SK-N-SH (cell line): ENCODE results near the gene USHBP1. TPM values are rescaled to one million over a fixed set of nuclear protein-coding genes. Genes with fewer than 3 reads are reported as not detected.

ENCODE experiments used
- CTCF ChIA-PET: fragments of 300-600, 350-600 bp; formaldehyde crosslinking; extraction: SDS; loops from one replicate; lab custom pipeline; 2021; lab: Yijun Ruan, JAX
- POLR2A ChIA-PET: fragments of 350-600 bp; sonication (Branson Sonifier 250); formaldehyde crosslinking; extraction: SDS; loops from one replicate; lab custom pipeline; 2020; ENCODE audit warnings: antibody characterized with exemption, inconsistent platforms; lab: Yijun Ruan, JAX
- DNase-seq: peaks from one replicate; pipeline ENCODE4 v3.0.0; 2012
- H2AFZ ChIP-seq: fragments of 200-600 bp; sonication (generic); 2 replicates; pipeline ENCODE4 v1.8.1; 2016; ENCODE audit warnings: antibody characterized with exemption, mild to moderate bottlenecking, low read depth
- H3F3A ChIP-seq: fragments of 200-600 bp; sonication (generic); replicated peaks from 2 replicates; pipeline ENCODE3; 2016; ENCODE audit warnings: antibody characterized with exemption, mild to moderate bottlenecking; ENCODE audit not compliant: insufficient read depth
- H3K27ac ChIP-seq, 2 experiments: fragments of 200-500 bp in 1 of 2; fragments of 200-600 bp in 1 of 2; sonication (Bioruptor generic) in 1 of 2; sonication (generic), shearing (Covaris generic) in 1 of 2; 2 replicates each; pipeline versions ENCODE4 v1.5.1 to v1.6.1; 2014 to 2016; ENCODE audit warnings: low read depth in 2 of 2, inconsistent platforms in 1 of 2, low read length in 1 of 2, mild to moderate bottlenecking in 1 of 2, mixed read lengths in 1 of 2
- H3K27me3 ChIP-seq: fragments of 200-600 bp; sonication (generic), shearing (Covaris generic); 2 replicates; pipeline ENCODE4 v1.6.1; 2016; ENCODE audit warnings: mixed run types; ENCODE audit not compliant: insufficient read depth
- H3K36me3 ChIP-seq, 2 experiments: fragments of 200-500 bp in 1 of 2; fragments of 200-600 bp in 1 of 2; sonication (Bioruptor generic) in 1 of 2; sonication (generic) in 1 of 2; replicated peaks in 1 of 2; 2 replicates each; pipeline versions ENCODE3 to v1.5.1; 2014 to 2016; ENCODE audit warnings: low read length in 1 of 2, mild to moderate bottlenecking in 1 of 2; ENCODE audit not compliant: insufficient read depth in 2 of 2, control insufficient read depth in 1 of 2
- H3K4me1 ChIP-seq, 2 experiments: fragments of 200-500 bp in 1 of 2; fragments of 200-600 bp in 1 of 2; sonication (Bioruptor generic) in 1 of 2; sonication (generic), shearing (Covaris generic) in 1 of 2; 2 replicates each; pipeline versions ENCODE4 v1.5.1 to v1.6.1; 2014 to 2016; ENCODE audit warnings: low read depth in 1 of 2, low read length in 1 of 2, mixed run types in 1 of 2; ENCODE audit not compliant: insufficient read depth in 2 of 2, control insufficient read depth in 1 of 2
- H3K4me2 ChIP-seq: fragments of 200-600 bp; sonication (generic), shearing (Covaris generic); 2 replicates; pipeline ENCODE4 v1.6.1; 2017; ENCODE audit warnings: mixed run types
- H3K4me3 ChIP-seq, 2 experiments: fragments of 200-500 bp in 1 of 2; fragments of 200-600 bp in 1 of 2; sonication (Bioruptor generic) in 1 of 2; sonication (generic), shearing (Covaris generic) in 1 of 2; 2 replicates each; pipeline versions ENCODE4 v1.5.1 to v1.8.1; 2014 to 2016; ENCODE audit warnings: low read depth in 2 of 2, inconsistent platforms in 1 of 2, low read length in 1 of 2, mild to moderate bottlenecking in 1 of 2, mixed read lengths in 1 of 2, moderate library complexity in 1 of 2
- H3K79me2 ChIP-seq: fragments of 200-600 bp; sonication (generic); 2 replicates; pipeline ENCODE4 v1.8.1; 2017; ENCODE audit warnings: mild to moderate bottlenecking; ENCODE audit not compliant: insufficient read depth
- H3K9ac ChIP-seq: fragments of 200-600 bp; sonication (generic); 2 replicates; pipeline ENCODE4 v1.6.1; 2017; ENCODE audit warnings: mixed run types
- H3K9me2 ChIP-seq: fragments of 200-600 bp; sonication (generic); 2 replicates; pipeline ENCODE4 v1.6.1; 2017; ENCODE audit warnings: mixed run types
- H3K9me3 ChIP-seq: fragments of 200-600 bp; sonication (generic); 2 replicates; pipeline ENCODE4 v1.6.1; 2017; ENCODE audit warnings: mixed run types, mild to moderate bottlenecking, moderate library complexity
- H4K20me1 ChIP-seq: fragments of 200-600 bp; sonication (generic); 2 replicates; pipeline ENCODE4 v1.6.1; 2017; ENCODE audit warnings: mild to moderate bottlenecking, mixed run types; ENCODE audit not compliant: insufficient read depth
- CHD2 ChIP-seq: fragments of 150-350 bp; IDR thresholded peaks from 2 replicates; pipeline ENCODE4 v1.6.1; 2018; ENCODE audit warnings: low read length; ENCODE audit not compliant: partially characterized antibody
- ELF1 ChIP-seq: IDR thresholded peaks from 2 replicates; pipeline ENCODE4 v1.4.0; 2012
- EZH2phosphoT487 ChIP-seq: fragments of 200-600 bp; sonication (generic); IDR thresholded peaks from 2 replicates; pipeline ENCODE4 v1.6.1; 2017; ENCODE audit warnings: low read depth, mixed run types, mild to moderate bottlenecking, antibody characterized with exemption, moderate library complexity, borderline replicate concordance
- GABPA ChIP-seq: IDR thresholded peaks from 2 replicates; pipeline ENCODE4 v1.4.0; 2012; ENCODE audit warnings: low read depth, mild to moderate bottlenecking
- GATA2 ChIP-seq: sonication (generic); formaldehyde crosslinking; IDR thresholded peaks from 2 replicates; pipeline ENCODE4 v1.5.0; 2020; ENCODE audit warnings: mild to moderate bottlenecking, missing genetic modification reagents
- JUND ChIP-seq: IDR thresholded peaks from 2 replicates; pipeline ENCODE4 v1.4.0; 2012
- MXI1 ChIP-seq: IDR thresholded peaks from 2 replicates; pipeline ENCODE4 v1.6.1; 2012; ENCODE audit warnings: mild to moderate bottlenecking, low read depth, low read length, improper control_type of control experiment
- NFIC ChIP-seq: IDR thresholded peaks from 2 replicates; pipeline ENCODE4 v1.4.0; 2012; ENCODE audit warnings: borderline replicate concordance
- NRF1 ChIP-seq: IDR thresholded peaks from 2 replicates; pipeline ENCODE4 v1.6.1; 2012; ENCODE audit warnings: low read depth, mild to moderate bottlenecking, low read length
- PBX3 ChIP-seq: IDR thresholded peaks from 2 replicates; pipeline ENCODE4; 2012
- RAD21 ChIP-seq: IDR thresholded peaks from 2 replicates; pipeline ENCODE4 v1.6.1; 2012; ENCODE audit warnings: mild to moderate bottlenecking, low read length
- RCOR1 ChIP-seq: fragments of 150-350 bp; IDR thresholded peaks from 2 replicates; pipeline ENCODE4 v1.6.1; 2017; ENCODE audit warnings: antibody characterized with exemption, low read length
- REST ChIP-seq: IDR thresholded peaks from 2 replicates; pipeline ENCODE4 v1.6.1; 2012; ENCODE audit warnings: mild to moderate bottlenecking, low read depth, low read length, moderate library complexity
- SMC3 ChIP-seq: IDR thresholded peaks from 2 replicates; pipeline ENCODE4 v1.6.1; 2012; ENCODE audit warnings: low read depth, low read length, improper control_type of control experiment
- TAF1 ChIP-seq: IDR thresholded peaks from 2 replicates; pipeline ENCODE4 v1.6.1; 2012; ENCODE audit warnings: low read depth, mild to moderate bottlenecking, low read length, moderate library complexity, borderline replicate concordance
- TCF12 ChIP-seq: IDR thresholded peaks from 2 replicates; pipeline ENCODE4 v1.4.0; 2012
- TEAD4 ChIP-seq: IDR thresholded peaks from 2 replicates; pipeline ENCODE4 v1.4.0; 2012; ENCODE audit warnings: mild to moderate bottlenecking, borderline replicate concordance; ENCODE audit not compliant: insufficient read depth
- USF1 ChIP-seq: IDR thresholded peaks from 2 replicates; pipeline ENCODE4 v1.4.0; 2012; ENCODE audit warnings: low read depth, borderline replicate concordance
- USF2 ChIP-seq: fragments of 150-350 bp; IDR thresholded peaks from 2 replicates; pipeline ENCODE4 v1.6.1; 2017; ENCODE audit warnings: antibody characterized with exemption, low read length, low read depth, borderline replicate concordance
- ZBTB33 ChIP-seq: IDR thresholded peaks from 2 replicates; pipeline ENCODE4 v1.4.0; 2012; ENCODE audit warnings: low read depth, borderline replicate concordance
- WGBS: methylation state at CpG from one replicate; pipeline ENCODE4 v1.1.6; 2017; ENCODE audit warnings: low lambda C conversion rate; 5-methylcytosine and 5-hydroxymethylcytosine counted together
- polyA plus RNA-seq, 3 experiments: library from polyadenylated mRNA; depleted of rRNA; stranded (reverse); fragments of >200 nt; gene quantifications; 2 replicates each; pipeline ENCODE4 v1.2.3, GENCODE V29; 2012

USHBP1 gene
- polyA plus RNA-seq, 1 of the 3 experiments (the other 2 are of a cell fraction): 0.03 TPM

GRCh38 chr19:17300992-17301619, 36.6 kb upstream of the USHBP1 start:
- H3K4me3 ChIP-seq: no peak overlapping the region
- no peaks in the 10 kb centered on the region for H3K9me3 ChIP-seq
- H3K27ac ChIP-seq: no peak overlapping the region
- peaks cover 0 to 3% of the 10 kb centered on the region in 2 experiments for H3K36me3 ChIP-seq
- 97% methylated on average over 11 of the region's 51 CpGs for WGBS
- ChIA-PET POLR2A (interaction anchor here (2.2 kb wide), 1 partner anchor 32 kb away, joined by 4 read pairs; no protein-coding TSS in a partner anchor), CTCF (interaction anchor here (1.0 kb wide), 1 partner anchor 147 kb away, joined by 3 read pairs; the partner anchor contains the start of gene TMEM221)
- no peak for DNase-seq
- no peak overlapping the region for H3K9ac ChIP-seq
- peaks cover 2% of the 10 kb centered on the region; the same call in 1 of the 2 replicates for H3K79me2 ChIP-seq
- no peaks in the 10 kb centered on the region for H3K27me3 ChIP-seq
- peaks cover 22% of the 10 kb centered on the region for H3F3A ChIP-seq
- H4K20me1 ChIP-seq: no peaks in the 10 kb centered on the region
- no peak overlapping the region for H3K4me2 ChIP-seq
- peaks cover 12 to 27% of the 10 kb centered on the region in 2 experiments; a peak in 3 of 4 replicates for H3K4me1 ChIP-seq
- H3K9me2 ChIP-seq: no peaks in the 10 kb centered on the region
- no peak overlapping the region for H2AFZ ChIP-seq
- no peak for TF ChIP-seq NFIC
- no peak for TF ChIP-seq USF1
- no peak for TF ChIP-seq EZH2phosphoT487
- TF ChIP-seq MXI1: no peak
- no peak for TF ChIP-seq TCF12
- TF ChIP-seq TAF1: no peak
- TF ChIP-seq NRF1: no peak
- TF ChIP-seq CHD2: no peak
- TF ChIP-seq JUND: no peak
- TF ChIP-seq GATA2 (CRISPR knock-in tag): no peak
- no peak for TF ChIP-seq RCOR1
- TF ChIP-seq GABPA: no peak
- no peak for TF ChIP-seq ELF1
- TF ChIP-seq ZBTB33: no peak
- TF ChIP-seq RAD21: no peak

GRCh38 chr19:17296976-17297375, 32.4 kb upstream of the USHBP1 start:
- Histone ChIP-seq H3K4me1 (peaks cover 0 to 6% of the 10 kb centered on the region in 2 experiments; a peak in 1 of 4 replicates), H4K20me1 (no peaks in the 10 kb centered on the region), H3K36me3 (peaks cover 0 to 3% of the 10 kb centered on the region in 2 experiments), H3K9me3 (no peaks in the 10 kb centered on the region), H3K4me3 (no peak overlapping the region), H3F3A (peaks cover 17% of the 10 kb centered on the region), H3K9me2 (no peaks in the 10 kb centered on the region), H3K4me2 (no peak overlapping the region), H3K79me2 (peaks cover 6% of the 10 kb centered on the region; the same call in 1 of the 2 replicates), H3K9ac (no peak overlapping the region), H3K27ac (no peak overlapping the region), H2AFZ (no peak overlapping the region), H3K27me3 (no peaks in the 10 kb centered on the region)
- POLR2A ChIA-PET: no interaction called here
- 95% methylated on average over 6 of the region's 6 CpGs for WGBS
- DNase-seq: no peak
- CTCF ChIA-PET: interaction anchor here (0.5 to 1.5 kb wide), 3 partner anchors 8 to 89 kb away, joined by 3 to 4 read pairs (median 4); partner anchors contain the start of gene MRPL34
- TF ChIP-seq TEAD4 (no peak), REST (no peak), TCF12 (no peak), USF2 (no peak), RAD21 (no peak), PBX3 (no peak), EZH2phosphoT487 (no peak), SMC3 (no peak)
